Ascending aorta (tissue), 2 donors: ENCODE results near the gene PLEKHM1. TPM values are rescaled to one million over a fixed set of nuclear protein-coding genes. Genes with fewer than 3 reads are reported as not detected.
"Not testable (repeated sequence)": the region's sequence is repeated elsewhere in the genome, so short reads cannot be mapped to it uniquely, and the experiment has no call there.

Experiments used
- DNase-seq, 2 donors: peaks; one replicate each; pipeline ENCODE4 v3.0.0-alpha.2; 2019; ENCODE audit warnings: low spot score in 2 of 2
- H3K27ac ChIP-seq, 2 donors: fragments of 200-600 bp; sonication (generic); one replicate each; pipeline ENCODE4 v1.5.1; 2016 to 2017; ENCODE audit warnings: mild to moderate bottlenecking in 1 of 2
- H3K27me3 ChIP-seq: fragments of 200-600 bp; sonication (generic); one replicate; pipeline ENCODE4 v1.5.1; 2017
- H3K36me3 ChIP-seq, 2 donors: fragments of 200-600 bp; sonication (generic); one replicate each; pipeline ENCODE4 v1.5.1; 2016
- H3K4me1 ChIP-seq, 2 donors: fragments of 200-600 bp; sonication (generic); one replicate each; pipeline ENCODE4 v1.5.1; 2016 to 2017; ENCODE audit warnings: mild to moderate bottlenecking in 1 of 2
- H3K4me3 ChIP-seq, 2 donors: fragments of 200-600 bp; sonication (generic); one replicate each; pipeline ENCODE4 v1.5.1; 2016 to 2017; ENCODE audit warnings: mild to moderate bottlenecking in 1 of 2
- H3K9me3 ChIP-seq, 2 donors: fragments of 200-600 bp; sonication (generic); one replicate each; pipeline ENCODE4 v1.5.1; 2016
- CTCF ChIP-seq, 3 experiments: fragments of 200-600 bp in 2 of 3; fragments of 450-650 bp in 1 of 3; sonication (generic) in 2 of 3; IDR thresholded peaks; one replicate each; pipeline ENCODE4 v1.5.1; 2016 to 2019; ENCODE audit warnings: antibody characterized with exemption in 3 of 3, mild to moderate bottlenecking in 1 of 3, moderate library complexity in 1 of 3
- intact Hi-C: fragments of 100-400 bp; cut with DNase I; formaldehyde crosslinking; loops from one replicate; pipeline ENCODE4 v1.15.1; 2023
- total RNA-seq: library from RNA; depleted of rRNA; stranded (reverse); fragments of >200 nt; gene quantifications from one replicate; pipeline ENCODE4 v1.1.0, GENCODE V29; 2016

The PLEKHM1 gene
- total RNA-seq, 1 donor from 2014 or later, result 30.2 TPM

DNA sequence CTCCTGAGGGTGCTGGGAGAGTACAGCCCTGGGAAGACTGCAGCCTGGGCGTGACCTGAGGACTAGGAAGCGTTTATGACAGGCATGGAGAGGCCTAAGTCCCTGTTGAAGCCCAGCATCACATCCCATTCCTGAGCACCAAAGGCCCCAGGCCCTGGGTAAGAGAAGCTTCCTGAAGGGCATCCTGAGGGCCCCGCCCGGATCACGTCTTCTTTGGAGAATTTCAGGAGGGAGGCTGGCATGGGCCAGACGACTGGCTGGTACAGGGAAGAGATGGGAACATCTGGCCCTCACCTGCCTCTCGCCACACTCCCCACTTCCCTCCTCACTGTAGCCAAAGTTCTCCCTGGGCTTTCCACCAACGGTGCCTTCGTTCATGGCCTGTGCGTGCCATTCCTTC, 46.2 kb downstream of the PLEKHM1 start:
- H3K4me3 ChIP-seq, DNase-seq, H3K9me3 ChIP-seq, H3K27me3 ChIP-seq, H3K27ac ChIP-seq, H3K4me1 ChIP-seq, intact Hi-C loops: not testable (repeated sequence)
- H3K36me3 ChIP-seq, result peaks cover 15 to 47% of the 10 kb centered on the region in 2 donors

- DNase-seq, H3K9me3 ChIP-seq, H3K27ac ChIP-seq, H3K27me3 ChIP-seq, intact Hi-C loops, H3K4me3 ChIP-seq, H3K4me1 ChIP-seq: not testable (repeated sequence)
- H3K36me3 ChIP-seq, result peaks cover 21 to 48% of the 10 kb centered on the region in 2 donors
Observed at GRCh38 chr17:45443371-45444260, 46.9 kb downstream of the PLEKHM1 start.

DNA sequence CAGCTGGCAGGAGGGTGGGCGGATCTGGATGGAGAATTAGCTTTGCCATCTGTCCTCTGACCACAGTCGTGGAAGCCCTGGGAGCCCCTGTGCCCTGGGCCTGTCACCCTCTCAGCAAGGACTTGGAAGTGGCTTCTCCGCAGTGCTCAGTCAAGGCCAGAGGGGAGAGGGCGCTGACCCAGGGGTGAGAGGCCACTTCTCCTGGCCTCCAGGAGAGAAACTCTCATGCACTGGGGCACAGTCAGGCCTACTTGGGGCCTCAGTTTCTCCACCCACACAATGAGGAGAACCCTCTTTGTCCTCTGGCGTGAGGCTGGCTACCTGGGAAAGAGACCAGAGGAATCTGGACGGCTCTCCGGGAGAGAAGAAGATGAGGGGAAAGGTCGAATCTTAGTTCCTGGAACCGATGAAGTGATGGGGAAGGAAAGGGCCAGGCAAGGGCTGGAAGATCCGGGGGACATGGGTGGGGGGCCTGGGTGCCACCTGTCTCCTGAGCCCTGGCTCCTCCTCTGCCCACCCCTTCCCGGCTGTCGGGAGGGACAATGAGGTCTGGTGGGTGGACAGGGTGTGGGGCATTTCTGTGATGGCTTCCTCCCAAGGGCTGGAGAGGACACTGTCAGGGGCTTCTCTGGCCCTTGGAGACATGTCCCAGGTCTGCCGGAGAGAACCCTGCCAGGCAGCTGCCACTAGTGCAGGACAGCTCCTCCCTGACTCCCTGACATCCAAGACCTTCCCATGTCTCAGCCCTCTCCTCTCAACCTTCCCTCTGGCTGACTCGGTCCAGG, 48.8 kb downstream of the PLEKHM1 start:
- no peaks in the 10 kb centered on the region for H3K9me3 ChIP-seq
- no peak for TF ChIP-seq CTCF (IDR thresholded peaks at IDR 0.05)
- intact Hi-C loops, result no loop called here
- no peak overlapping the region for H3K27ac ChIP-seq
- peaks cover 35 to 54% of the 10 kb centered on the region in 2 donors for H3K36me3 ChIP-seq
- no peak overlapping the region for H3K4me3 ChIP-seq
- no peak for DNase-seq
- no peaks in the 10 kb centered on the region for H3K4me1 ChIP-seq
- H3K27me3 ChIP-seq, result no peaks in the 10 kb centered on the region

- H3K9me3 ChIP-seq, intact Hi-C loops, DNase-seq, H3K4me1 ChIP-seq, H3K27ac ChIP-seq, H3K27me3 ChIP-seq, H3K4me3 ChIP-seq: not testable (repeated sequence)
- peaks cover 42 to 61% of the 10 kb centered on the region in 2 donors for H3K36me3 ChIP-seq
Observed at GRCh38 chr17:45440839-45441515, 49.5 kb downstream of the PLEKHM1 start.

DNA sequence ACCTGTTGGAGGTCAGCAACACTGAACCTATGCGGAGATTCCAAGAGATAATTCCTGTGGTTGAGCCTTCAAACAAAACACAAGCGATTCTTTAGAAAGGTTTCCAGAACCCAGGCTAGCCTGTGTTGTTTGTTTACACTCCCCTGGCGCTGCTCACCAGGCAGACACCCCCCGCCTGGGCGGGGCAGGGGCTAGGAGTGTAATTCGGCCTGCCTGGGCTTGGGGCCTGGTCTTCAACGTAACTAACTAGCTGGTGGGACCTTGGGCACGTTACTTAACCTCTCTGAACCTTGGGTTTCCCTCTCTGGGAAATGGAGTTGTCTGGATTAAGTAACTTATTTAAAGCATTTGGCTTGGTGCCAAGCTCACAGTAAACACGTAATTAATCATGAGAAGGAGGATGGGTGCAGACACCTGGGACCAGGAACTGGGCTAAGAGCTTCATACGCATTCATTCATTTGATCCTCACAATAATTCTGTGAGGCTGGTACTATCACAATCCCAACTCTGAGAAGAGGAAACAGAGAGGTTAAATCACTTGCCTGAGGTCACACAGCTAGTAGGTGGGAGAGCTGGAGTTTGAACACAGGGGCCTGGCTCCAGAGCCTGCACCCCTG, 50.3 kb downstream of the PLEKHM1 start:
- Histone ChIP-seq H3K36me3 (peaks cover 49 to 64% of the 10 kb centered on the region in 2 donors), H3K9me3 (no peaks in the 10 kb centered on the region), H3K4me1 (no peaks in the 10 kb centered on the region), H3K27me3 (no peaks in the 10 kb centered on the region), H3K27ac (no peak overlapping the region), H3K4me3 (no peak overlapping the region)
- intact Hi-C loops, result no loop called here
- DNase-seq, result no peak
- no peak for TF ChIP-seq CTCF (IDR thresholded peaks at IDR 0.05)

- Histone ChIP-seq H3K36me3 (peaks cover 46 to 56% of the 10 kb centered on the region in 2 donors), H3K4me3 (no peak overlapping the region), H3K27ac (no peak overlapping the region), H3K27me3 (no peaks in the 10 kb centered on the region), H3K9me3 (no peaks in the 10 kb centered on the region), H3K4me1 (no peaks in the 10 kb centered on the region)
- no peak for DNase-seq
- intact Hi-C loops, result no loop called here
- no peak for TF ChIP-seq CTCF (IDR thresholded peaks at IDR 0.05)
Observed at GRCh38 chr17:45438931-45439610, 51.5 kb downstream of the PLEKHM1 start.
